Measurements from ENCODE around the gene MYO1B. TPM values are rescaled to one million over a fixed set of nuclear protein-coding genes. Genes with fewer than 3 reads are reported as not detected.
A peak's percentile ranks its signal among the peaks of the same experiment; 100 is the strongest.

MYO1B gene
- total and polyA plus RNA-seq, 10 of the 15 experiments (the other 5 are each of a cell fraction or from before 2014, with no cell fraction given), result 0.10 to 4.2 (median 1.6) TPM

- H3K4me2 ChIP-seq (ENCODE audit: control insufficient read depth, insufficient read depth), result no peak overlapping the region
- no peak overlapping the region for H3K9ac ChIP-seq (ENCODE audit: control insufficient read depth, insufficient read depth, low read length)
- H4K20me1 ChIP-seq (ENCODE audit: control insufficient read depth, insufficient read depth), result no peaks in the 10 kb centered on the region
- H3K4me1 ChIP-seq (ENCODE audit: control insufficient read depth, insufficient read depth, low read length), result no peaks in the 10 kb centered on the region
- H3K79me2 ChIP-seq (ENCODE audit: control insufficient read depth, insufficient read depth, low read length), result no peaks in the 10 kb centered on the region
- BruUV-seq (replicated peaks), result no TSS peak
- 24% methylated on average over 3 of the region's 3 CpGs for WGBS (ENCODE audit: insufficient coverage, insufficient replicate concordance, low lambda C conversion rate, missing lambda C conversion rate)
- no peak for FAIRE-seq
- ATAC-seq, result no peak
- no peak for DNase-seq (ENCODE audit: low read depth, low spot score)
- intact Hi-C loops (cut with micrococcal nuclease; ENCODE audit: unreplicated experiment) (no loop called here), in situ Hi-C loops (cut with MboI) (no loop called here)
- no peaks in the 10 kb centered on the region for H3K27me3 ChIP-seq (replicated peaks in 1 of 2; ENCODE audit: control insufficient read depth in 2 of 2, insufficient read depth in 2 of 2, low read length in 1 of 2)
- H2AFZ ChIP-seq (ENCODE audit: control insufficient read depth, low read depth, low read length), result no peak overlapping the region
- RAD21 ChIA-PET (ENCODE audit: unreplicated experiment), result no interaction called here
- 0 out of 2 replicates have a peak, but pooled peaks have one; percentile 14 for TF ChIP-seq PKNOX1 (IDR thresholded peaks at IDR 0.05)
- no peak for TF ChIP-seq IRF3 (IDR thresholded peaks at IDR 0.05)
- CTCF ChIA-PET, result interaction anchor here (1.0 kb wide), 1 partner anchor 87 kb away, joined by 3 read pairs; no protein-coding TSS in a partner anchor
- no peak overlapping the region for H3K27ac ChIP-seq (ENCODE audit: control insufficient read depth, insufficient read depth)
- H3K9me3 ChIP-seq (replicated peaks; ENCODE audit: control insufficient read depth, insufficient read depth, low read length), result no peaks in the 10 kb centered on the region
- POLR2A ChIA-PET, result no interaction called here
- SMC1A ChIA-PET (ENCODE audit: uncharacterized antibody, unreplicated experiment), result no interaction called here
- no peaks in the 10 kb centered on the region for H3K36me3 ChIP-seq (ENCODE audit: control insufficient read depth in 2 of 2, insufficient read depth in 2 of 2, low read length in 1 of 2)
- H3K4me3 ChIP-seq, result no peak overlapping the region
These were observed 188.9 kb downstream of the MYO1B start for GRCh38 chr2:191434072-191434471.

GRCh38 chr2:191435141-191435540, 189.9 kb downstream of the MYO1B start:
- ATAC-seq (no peak), FAIRE-seq (no peak), DNase-seq (ENCODE audit: low read depth, low spot score) (no peak)
- in situ Hi-C loops (cut with MboI) (no loop called here), intact Hi-C loops (cut with micrococcal nuclease; ENCODE audit: unreplicated experiment) (no loop called here)
- H3K36me3 ChIP-seq (ENCODE audit: control insufficient read depth in 2 of 2, insufficient read depth in 2 of 2, low read length in 1 of 2), result no peaks in the 10 kb centered on the region
- 24% methylated on average over 6 of the region's 6 CpGs for WGBS (ENCODE audit: insufficient coverage, insufficient replicate concordance, low lambda C conversion rate, missing lambda C conversion rate)
- CTCF ChIA-PET, result no interaction called here
- H3K9me3 ChIP-seq (replicated peaks; ENCODE audit: control insufficient read depth, insufficient read depth, low read length), result no peaks in the 10 kb centered on the region
- H3K79me2 ChIP-seq (ENCODE audit: control insufficient read depth, insufficient read depth, low read length), result no peaks in the 10 kb centered on the region
- H3K27me3 ChIP-seq (replicated peaks in 1 of 2; ENCODE audit: control insufficient read depth in 2 of 2, insufficient read depth in 2 of 2, low read length in 1 of 2), result no peaks in the 10 kb centered on the region
- SMC1A ChIA-PET (ENCODE audit: uncharacterized antibody, unreplicated experiment), result no interaction called here
- H4K20me1 ChIP-seq (ENCODE audit: control insufficient read depth, insufficient read depth), result no peaks in the 10 kb centered on the region
- no peak overlapping the region for H3K9ac ChIP-seq (ENCODE audit: control insufficient read depth, insufficient read depth, low read length)
- no peaks in the 10 kb centered on the region for H3K4me1 ChIP-seq (ENCODE audit: control insufficient read depth, insufficient read depth, low read length)
- POLR2A ChIA-PET, result no interaction called here
- no peak overlapping the region for H3K27ac ChIP-seq (ENCODE audit: control insufficient read depth, insufficient read depth)
- no peak overlapping the region for H3K4me3 ChIP-seq
- RAD21 ChIA-PET (ENCODE audit: unreplicated experiment), result no interaction called here
- H3K4me2 ChIP-seq (ENCODE audit: control insufficient read depth, insufficient read depth), result no peak overlapping the region
- H2AFZ ChIP-seq (ENCODE audit: control insufficient read depth, low read depth, low read length), result no peak overlapping the region
- no TSS peak for BruUV-seq (replicated peaks)
- TF ChIP-seq, protein P1, sequence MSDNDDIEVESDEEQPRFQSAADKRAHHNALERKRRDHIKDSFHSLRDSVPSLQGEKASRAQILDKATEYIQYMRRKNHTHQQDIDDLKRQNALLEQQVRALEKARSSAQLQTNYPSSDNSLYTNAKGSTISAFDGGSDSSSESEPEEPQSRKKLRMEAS (IDR thresholded peaks at IDR 0.05; ENCODE audit: low read depth, low read length), result no peak
- TF ChIP-seq JUNB (IDR thresholded peaks at IDR 0.05) (no peak), ZZZ3 (IDR thresholded peaks at IDR 0.05; ENCODE audit: control insufficient read depth, insufficient read length, low read depth) (no peak), CHD1 (IDR thresholded peaks at IDR 0.05; ENCODE audit: low read depth, low read length) (no peak), RAD21 (IDR thresholded peaks at IDR 0.05; ENCODE audit: insufficient read depth, low read depth, low read length) (no peak), HDAC6 (IDR thresholded peaks at IDR 0.05; ENCODE audit: unreplicated experiment) (no peak), ZNF24 (IDR thresholded peaks at IDR 0.05) (no peak)
- TF ChIP-seq, protein P2, sequence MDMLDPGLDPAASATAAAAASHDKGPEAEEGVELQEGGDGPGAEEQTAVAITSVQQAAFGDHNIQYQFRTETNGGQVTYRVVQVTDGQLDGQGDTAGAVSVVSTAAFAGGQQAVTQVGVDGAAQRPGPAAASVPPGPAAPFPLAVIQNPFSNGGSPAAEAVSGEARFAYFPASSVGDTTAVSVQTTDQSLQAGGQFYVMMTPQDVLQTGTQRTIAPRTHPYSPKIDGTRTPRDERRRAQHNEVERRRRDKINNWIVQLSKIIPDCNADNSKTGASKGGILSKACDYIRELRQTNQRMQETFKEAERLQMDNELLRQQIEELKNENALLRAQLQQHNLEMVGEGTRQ (IDR thresholded peaks at IDR 0.05; ENCODE audit: borderline replicate concordance, low read depth, low read length), result no peak
- TF ChIP-seq, protein P3, sequence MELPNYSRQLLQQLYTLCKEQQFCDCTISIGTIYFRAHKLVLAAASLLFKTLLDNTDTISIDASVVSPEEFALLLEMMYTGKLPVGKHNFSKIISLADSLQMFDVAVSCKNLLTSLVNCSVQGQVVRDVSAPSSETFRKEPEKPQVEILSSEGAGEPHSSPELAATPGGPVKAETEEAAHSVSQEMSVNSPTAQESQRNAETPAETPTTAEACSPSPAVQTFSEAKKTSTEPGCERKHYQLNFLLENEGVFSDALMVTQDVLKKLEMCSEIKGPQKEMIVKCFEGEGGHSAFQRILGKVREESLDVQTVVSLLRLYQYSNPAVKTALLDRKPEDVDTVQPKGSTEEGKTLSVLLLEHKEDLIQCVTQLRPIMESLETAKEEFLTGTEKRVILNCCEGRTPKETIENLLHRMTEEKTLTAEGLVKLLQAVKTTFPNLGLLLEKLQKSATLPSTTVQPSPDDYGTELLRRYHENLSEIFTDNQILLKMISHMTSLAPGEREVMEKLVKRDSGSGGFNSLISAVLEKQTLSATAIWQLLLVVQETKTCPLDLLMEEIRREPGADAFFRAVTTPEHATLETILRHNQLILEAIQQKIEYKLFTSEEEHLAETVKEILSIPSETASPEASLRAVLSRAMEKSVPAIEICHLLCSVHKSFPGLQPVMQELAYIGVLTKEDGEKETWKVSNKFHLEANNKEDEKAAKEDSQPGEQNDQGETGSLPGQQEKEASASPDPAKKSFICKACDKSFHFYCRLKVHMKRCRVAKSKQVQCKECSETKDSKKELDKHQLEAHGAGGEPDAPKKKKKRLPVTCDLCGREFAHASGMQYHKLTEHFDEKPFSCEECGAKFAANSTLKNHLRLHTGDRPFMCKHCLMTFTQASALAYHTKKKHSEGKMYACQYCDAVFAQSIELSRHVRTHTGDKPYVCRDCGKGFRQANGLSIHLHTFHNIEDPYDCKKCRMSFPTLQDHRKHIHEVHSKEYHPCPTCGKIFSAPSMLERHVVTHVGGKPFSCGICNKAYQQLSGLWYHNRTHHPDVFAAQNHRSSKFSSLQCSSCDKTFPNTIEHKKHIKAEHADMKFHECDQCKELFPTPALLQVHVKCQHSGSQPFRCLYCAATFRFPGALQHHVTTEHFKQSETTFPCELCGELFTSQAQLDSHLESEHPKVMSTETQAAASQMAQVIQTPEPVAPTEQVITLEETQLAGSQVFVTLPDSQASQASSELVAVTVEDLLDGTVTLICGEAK (IDR thresholded peaks at IDR 0.05; ENCODE audit: borderline replicate concordance), result no peak

Measured in GM12878 (cell line).